NOMO-1 (cell line): ENCODE data around the gene SEMA3F.
A peak's percentile ranks its signal among the peaks of the same experiment; 100 is the strongest.

Experiments
- DNase-seq, 2 experiments: peaks; one replicate each; lab custom pipeline; 2025; ENCODE audit not compliant: unreplicated experiment in 2 of 2; lab: John Stamatoyannopoulos, UW

Gene SEMA3F

GRCh38 chr3:50169232-50169832, 14.2 kb downstream of the SEMA3F start:
- DNase-seq, result no peak

DNA sequence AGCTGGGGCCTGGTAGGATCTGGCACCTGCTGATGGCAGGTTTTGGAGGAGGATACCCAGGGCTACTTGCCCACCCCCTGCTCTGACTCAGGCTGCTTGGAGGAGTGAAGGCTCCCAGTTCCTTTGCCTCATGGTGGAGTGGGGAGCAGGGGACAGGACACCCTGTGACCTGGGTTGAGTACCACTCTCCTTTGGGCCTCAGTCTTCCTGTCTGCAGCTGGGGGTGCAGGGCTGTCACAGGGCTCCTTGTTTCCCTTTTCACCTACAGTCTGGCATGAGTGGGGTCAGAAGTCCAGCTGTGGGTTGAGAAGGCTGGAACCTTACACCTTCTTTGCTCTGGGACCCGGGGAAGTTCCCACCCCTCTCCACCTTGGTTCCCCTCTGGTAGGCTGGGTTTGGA, 14.7 kb downstream of the SEMA3F start:
- DNase-seq, result no peak

DNA sequence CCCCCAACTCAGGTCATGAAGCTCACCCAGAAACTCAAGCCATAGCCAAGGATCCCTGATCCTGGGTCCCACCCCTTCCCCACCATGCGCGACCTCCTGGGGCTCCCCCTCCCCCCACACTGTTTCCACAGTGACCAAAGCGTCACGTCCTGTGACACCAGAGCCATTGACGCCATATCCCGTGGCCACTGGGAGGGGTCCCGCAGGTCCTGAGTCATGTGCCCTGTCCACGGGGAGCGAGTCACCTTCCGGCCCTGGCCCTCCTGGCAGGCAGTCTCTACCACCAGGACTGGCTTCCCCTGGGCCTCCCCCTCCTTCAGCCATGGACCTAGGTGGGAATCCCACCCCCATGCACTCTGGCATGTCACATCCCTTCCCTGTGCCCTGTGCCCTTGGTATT, 15.6 kb downstream of the SEMA3F start:
- DNase-seq, result no peak

GRCh38 chr3:50171540-50172301, 16.6 kb downstream of the SEMA3F start:
- DNase-seq, result no peak

GRCh38 chr3:50172626-50173220, 17.6 kb downstream of the SEMA3F start:
- no peak for DNase-seq

- peak; percentile 44 to 53 for DNase-seq
Observed at GRCh38 chr3:50173685-50174516, 18.8 kb downstream of the SEMA3F start.

DNA sequence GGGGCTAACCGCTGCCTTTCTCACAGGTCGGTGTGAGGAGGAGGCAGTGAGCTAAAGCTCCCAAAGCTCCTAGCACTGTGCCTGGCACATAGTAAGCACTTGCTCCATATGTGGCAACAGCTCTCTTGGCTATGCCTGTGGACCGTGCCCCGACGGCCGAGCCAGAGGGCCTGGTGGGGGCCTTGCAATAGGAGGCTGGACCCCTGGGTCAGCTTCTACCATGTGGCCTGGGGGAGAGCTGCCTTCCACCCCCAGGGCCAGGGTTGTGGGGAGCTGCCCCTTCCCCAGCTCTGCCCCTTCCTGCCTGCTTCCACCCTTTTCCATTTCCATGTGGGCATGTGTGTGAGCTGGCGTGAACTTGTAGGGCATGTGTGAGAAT, 19.4 kb downstream of the SEMA3F start:
- DNase-seq, result no peak

GRCh38 chr3:50174947-50175524, 19.9 kb downstream of the SEMA3F start:
- no peak for DNase-seq

GRCh38 chr3:50177346-50177745, 22.2 kb downstream of the SEMA3F start:
- DNase-seq, result no peak

GRCh38 chr3:50179710-50180109, 24.6 kb downstream of the SEMA3F start:
- no peak for DNase-seq

- no peak for DNase-seq
Observed at GRCh38 chr3:50181985-50182384, 26.9 kb downstream of the SEMA3F start.

GRCh38 chr3:50182533-50183099, 27.5 kb downstream of the SEMA3F start:
- DNase-seq, result no peak

GRCh38 chr3:50183755-50184154, 28.6 kb downstream of the SEMA3F start:
- no peak for DNase-seq

DNA sequence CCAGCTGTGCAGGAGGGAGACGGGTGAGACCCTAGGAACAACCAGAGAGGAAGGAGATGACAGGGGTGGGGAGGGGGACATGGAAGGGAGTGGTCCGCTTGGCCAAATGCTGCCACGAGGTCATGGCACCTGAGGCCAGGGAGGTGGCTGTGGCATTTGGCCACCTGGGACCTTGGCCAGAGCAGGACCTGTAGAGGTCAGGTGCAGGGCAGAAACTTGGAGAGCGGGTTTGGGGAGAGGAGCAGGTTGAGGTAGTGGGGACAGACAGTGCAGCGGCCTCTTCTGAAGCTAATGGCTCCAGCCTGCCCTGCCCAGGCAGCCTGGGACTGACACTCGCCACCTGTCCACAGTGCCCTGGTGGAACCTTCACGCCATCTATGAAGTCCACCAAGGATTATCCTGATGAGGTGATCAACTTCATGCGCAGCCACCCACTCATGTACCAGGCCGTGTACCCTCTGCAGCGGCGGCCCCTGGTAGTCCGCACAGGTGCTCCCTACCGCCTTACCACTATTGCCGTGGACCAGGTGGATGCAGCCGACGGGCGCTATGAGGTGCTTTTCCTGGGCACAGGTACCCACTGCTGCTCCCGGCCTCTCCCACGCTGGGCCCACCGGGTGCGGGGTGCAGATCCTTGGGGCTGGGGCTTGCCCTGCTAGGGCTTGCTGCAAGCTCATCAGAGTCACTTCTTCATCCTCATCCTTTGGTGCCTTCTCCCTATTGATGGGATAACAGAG, 29.3 kb downstream of the SEMA3F start:
- DNase-seq, result no peak

DNA sequence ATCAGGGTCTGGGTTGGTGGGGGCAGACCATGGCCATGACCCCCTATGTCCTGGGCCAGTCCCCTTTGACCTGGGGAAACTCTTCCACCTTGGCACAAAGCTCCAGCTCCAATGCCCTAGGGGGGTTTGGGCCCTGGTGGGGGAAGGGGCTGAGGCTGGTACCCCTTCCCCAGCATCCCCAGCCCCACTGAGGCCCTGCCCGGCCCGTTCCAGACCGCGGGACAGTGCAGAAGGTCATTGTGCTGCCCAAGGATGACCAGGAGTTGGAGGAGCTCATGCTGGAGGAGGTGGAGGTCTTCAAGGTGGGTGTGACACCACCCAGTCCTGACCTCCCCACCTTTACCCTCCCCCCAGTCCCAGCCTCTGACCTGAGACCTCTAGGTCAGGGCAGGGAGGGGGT, 30.1 kb downstream of the SEMA3F start:
- no peak for DNase-seq

GRCh38 chr3:50186096-50186495, 31.0 kb downstream of the SEMA3F start:
- no peak for DNase-seq

GRCh38 chr3:50187750-50188149, 32.6 kb downstream of the SEMA3F start:
- DNase-seq, result no peak

DNA sequence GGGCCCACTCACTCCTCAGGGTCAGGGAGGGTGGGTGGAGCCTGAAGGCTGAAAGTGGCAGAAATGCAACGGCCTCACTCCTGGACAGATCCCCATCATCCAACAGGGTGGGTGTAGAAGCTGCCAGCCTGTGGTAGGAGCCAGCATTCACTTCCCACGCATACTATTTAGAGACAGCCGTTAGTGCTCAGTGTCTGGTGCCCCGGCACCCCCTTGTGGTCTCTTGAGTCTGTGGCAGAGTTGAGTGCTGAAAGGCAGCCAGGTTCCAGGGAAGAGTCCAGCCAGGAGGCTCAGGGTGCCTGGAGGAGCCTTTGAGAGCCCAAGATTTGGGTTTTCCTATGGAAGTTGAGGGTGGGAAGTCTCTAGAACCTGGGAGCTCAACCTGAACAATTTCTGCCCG, 34.1 kb downstream of the SEMA3F start:
- DNase-seq, result peak; percentile 58 to 74

DNA sequence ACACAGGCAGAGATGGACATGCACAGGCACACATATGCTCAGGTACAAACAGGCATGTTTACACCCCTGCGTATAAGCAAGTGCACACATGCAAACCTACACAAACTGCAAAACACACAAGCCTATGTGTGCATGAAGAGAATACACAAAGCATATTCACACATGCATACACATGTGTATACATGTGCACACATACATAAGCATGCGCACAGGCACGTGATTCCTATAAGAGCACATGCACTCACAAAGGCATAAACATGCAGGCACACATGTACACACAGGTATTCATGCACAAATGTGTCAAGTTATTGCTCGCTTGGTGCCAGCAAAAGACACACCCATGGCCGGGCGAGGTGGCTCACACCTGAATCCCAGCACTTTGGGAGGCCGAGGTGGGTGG, 34.9 kb downstream of the SEMA3F start:
- DNase-seq, result no peak
